Measurements from ENCODE around the gene SLC33A1.
"Not testable (repeated sequence)": the region's sequence is repeated elsewhere in the genome, so short reads cannot be mapped to it uniquely, and the experiment has no call there.

Gene SLC33A1

DNA sequence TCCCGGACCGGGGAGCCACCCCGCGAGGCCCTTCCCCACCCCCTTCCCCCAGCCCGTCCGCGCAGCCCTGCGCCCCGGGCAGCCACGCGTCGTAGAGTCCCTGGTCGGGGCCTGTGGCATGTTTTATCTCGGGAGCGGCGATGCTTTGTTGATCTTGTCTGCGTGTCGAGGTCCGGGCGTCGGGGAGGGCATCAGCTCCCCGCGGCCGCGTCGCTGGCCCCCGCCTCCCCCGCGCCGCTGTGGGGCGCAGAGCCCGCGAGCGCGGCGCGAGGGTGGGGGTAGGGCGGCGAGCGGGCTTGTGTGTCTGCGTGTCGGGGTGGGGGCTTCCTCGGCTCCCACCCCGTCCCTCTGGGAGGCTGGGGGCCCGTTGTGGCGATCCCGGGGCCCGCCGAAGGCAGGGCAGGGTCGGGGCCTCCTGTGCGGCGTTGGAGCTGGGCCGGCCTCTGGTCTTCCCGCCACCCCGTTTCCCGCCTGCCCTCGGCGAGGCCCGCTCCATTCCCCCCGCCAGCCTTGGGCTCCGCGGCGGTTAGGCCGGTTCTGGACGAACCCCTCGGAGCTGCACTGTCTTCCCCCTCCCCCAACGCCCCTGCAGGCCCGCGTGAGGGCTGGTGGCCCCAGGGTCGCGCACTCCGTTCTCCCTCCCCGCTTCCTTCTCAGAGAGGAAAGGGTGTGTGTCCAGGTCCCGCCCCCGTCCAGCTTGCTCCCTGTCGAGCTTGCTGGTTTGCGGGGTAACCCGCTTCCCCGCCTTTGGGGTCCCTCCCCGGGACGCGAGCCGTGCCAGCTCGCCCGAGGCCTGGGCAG lies 16.9 kb upstream of the SLC33A1 start:
- DNase-seq (ENCODE audit: low read depth), result peak; percentile 33

DNA sequence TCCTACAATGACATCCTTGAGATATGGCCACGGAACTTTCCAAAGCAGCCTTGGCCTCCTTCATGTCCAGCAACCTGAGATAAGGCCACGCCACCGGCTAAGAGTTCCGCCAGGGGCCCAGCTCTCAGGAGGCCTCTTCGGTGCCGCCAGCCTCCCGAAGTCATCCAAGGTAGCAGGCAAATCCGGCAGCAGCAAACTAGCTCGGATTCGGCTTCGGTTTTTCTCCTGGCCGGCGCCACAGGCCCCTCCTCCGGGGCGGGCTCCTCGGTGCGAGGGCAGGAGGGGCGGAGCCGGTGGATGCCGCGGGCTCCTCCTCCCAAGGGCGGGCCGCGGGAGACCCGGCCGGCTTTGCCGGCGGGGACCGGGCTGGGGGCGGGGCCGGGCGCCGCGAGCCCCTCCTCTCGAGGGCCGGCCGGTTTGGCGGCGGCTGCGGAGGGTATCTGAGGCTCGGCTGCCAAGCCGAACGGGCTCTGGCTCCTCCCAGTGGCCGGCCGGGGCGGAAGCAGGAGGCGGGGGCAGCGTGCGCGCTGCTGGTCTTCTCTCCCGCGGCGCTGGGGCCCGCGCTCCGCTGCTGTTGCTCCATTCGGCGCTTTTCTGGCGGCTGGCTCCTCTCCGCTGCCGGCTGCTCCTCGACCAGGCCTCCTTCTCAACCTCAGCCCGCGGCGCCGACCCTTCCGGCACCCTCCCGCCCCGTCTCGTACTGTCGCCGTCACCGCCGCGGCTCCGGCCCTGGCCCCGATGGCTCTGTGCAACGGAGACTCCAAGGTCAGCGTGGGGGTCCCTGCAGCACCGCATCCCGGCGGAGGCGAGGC lies 16.1 kb upstream of the SLC33A1 start, which contains the start of gene GMPS:
GMPS (plus strand) TSS at position 518 of the 812 bp plus-strand sequence; CDS start at position 739, 221 bp downstream.
- DNase-seq (ENCODE audit: low read depth), result peak; percentile 92
- peak within 1 kb of the TSS; percentile 80 for H3K4me3 ChIP-seq (ENCODE audit: low read length)
- TF ChIP-seq, protein P1, sequence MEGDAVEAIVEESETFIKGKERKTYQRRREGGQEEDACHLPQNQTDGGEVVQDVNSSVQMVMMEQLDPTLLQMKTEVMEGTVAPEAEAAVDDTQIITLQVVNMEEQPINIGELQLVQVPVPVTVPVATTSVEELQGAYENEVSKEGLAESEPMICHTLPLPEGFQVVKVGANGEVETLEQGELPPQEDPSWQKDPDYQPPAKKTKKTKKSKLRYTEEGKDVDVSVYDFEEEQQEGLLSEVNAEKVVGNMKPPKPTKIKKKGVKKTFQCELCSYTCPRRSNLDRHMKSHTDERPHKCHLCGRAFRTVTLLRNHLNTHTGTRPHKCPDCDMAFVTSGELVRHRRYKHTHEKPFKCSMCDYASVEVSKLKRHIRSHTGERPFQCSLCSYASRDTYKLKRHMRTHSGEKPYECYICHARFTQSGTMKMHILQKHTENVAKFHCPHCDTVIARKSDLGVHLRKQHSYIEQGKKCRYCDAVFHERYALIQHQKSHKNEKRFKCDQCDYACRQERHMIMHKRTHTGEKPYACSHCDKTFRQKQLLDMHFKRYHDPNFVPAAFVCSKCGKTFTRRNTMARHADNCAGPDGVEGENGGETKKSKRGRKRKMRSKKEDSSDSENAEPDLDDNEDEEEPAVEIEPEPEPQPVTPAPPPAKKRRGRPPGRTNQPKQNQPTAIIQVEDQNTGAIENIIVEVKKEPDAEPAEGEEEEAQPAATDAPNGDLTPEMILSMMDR (conservative IDR thresholded peaks at IDR 0.05; ENCODE audit: low read length), result peak; percentile 24

More for the DNA sequence above, 16.9 kb upstream of the SLC33A1 start:
- TF ChIP-seq, protein P1 (conservative IDR thresholded peaks at IDR 0.05; ENCODE audit: low read length), result no peak
- H3K4me3 ChIP-seq (ENCODE audit: low read length), result peak overlapping the region; percentile 80

DNA sequence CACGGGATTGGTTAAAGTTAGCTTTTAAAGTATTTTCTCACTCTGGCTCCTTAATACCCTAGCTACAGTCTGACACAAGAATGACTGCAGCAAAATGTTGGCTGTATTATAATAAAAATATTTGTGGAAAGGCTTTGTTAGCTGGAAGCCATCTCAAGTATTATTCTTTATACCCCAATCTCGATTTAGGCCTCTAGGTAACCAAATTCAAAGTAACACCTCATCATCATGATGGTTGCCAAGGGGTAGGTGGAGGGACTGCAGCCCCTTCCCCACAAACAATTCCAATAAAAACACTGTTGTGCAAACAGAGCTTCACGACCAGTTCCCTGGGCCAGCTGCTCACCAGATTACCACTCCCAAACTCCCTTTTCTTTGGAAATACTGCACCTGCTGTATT lies 15.5 kb upstream of the SLC33A1 start:
- DNase-seq (ENCODE audit: low read depth), result no peak
- TF ChIP-seq, protein P1 (conservative IDR thresholded peaks at IDR 0.05; ENCODE audit: low read length), result no peak
- peak overlapping the region; percentile 65 for H3K4me3 ChIP-seq (ENCODE audit: low read length)

DNA sequence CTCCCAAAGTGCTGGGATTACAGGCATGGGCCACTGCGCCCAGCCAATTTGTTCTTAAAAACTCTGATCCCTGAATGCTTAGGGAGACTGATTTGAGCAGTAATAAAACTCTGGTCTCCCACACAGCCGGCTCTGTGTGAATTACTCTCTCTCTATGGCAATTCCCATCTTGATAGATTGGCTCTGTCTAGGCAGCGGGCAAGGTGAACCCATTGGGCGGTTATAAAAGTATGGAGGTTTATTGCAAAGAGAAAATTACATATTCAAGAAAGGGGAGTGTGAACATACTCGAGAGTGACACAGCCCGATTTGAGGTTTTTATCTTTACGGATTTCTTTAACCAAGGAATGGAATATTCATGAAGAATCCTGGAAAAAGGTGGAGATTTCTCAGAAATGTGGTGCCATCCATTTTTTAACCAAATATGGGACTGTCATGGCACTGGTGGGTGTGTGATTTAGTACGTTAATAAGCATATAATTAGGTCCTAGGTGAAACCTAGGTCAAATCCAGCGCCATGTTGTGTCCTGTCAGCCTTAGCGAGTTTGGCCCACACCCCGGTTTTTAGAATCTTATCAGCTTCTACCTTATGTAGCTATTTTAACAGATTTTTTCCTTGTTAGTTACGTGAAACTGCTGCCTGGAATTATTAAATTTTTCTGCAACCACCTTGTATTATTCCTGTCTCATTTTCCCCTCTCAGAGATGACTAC lies 9.0 kb upstream of the SLC33A1 start:
- TF ChIP-seq, protein P1 (conservative IDR thresholded peaks at IDR 0.05; ENCODE audit: low read length), result no peak
- H3K4me3 ChIP-seq (ENCODE audit: low read length), result no peak overlapping the region
- no peak for DNase-seq (ENCODE audit: low read depth)

DNA sequence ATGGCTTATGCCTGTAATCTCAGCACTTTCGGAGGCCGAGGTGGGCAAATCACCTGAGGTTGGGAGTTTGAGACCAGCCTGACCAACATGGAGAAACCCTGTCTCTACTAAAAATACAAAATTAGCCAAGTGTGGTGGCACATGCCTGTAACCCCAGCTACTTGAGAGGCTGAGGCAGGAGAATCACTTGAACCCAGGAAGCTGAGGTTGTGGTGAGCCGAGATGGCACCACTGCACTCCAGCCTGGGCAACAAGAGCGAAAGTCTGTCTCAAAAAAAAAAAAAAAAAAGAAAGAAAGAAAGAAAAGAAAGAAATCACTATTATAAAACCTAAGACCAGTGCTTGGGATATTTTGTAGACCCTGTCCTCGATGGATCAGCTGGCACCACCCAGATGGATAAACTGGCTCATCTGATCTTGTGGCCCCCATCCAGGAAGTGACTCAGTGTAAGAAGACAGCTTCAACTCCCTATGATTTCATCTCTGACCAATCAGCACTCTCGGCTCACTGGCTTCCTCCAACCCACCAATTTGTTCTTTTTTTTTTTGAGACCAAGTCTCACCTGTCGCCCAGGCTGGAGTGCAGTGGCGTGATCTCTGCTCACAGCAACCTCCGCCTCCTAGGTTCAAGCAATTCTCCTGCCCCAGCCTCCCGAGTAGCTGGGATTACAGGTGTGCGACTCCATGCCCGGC lies 8.2 kb upstream of the SLC33A1 start:
- DNase-seq (ENCODE audit: low read depth), result peak; percentile 62
- H3K4me3 ChIP-seq (ENCODE audit: low read length), result not testable (repeated sequence)

- TF ChIP-seq, protein P1 (conservative IDR thresholded peaks at IDR 0.05; ENCODE audit: low read length), result no peak
- no peak overlapping the region for H3K4me3 ChIP-seq (ENCODE audit: low read length)
- no peak for DNase-seq (ENCODE audit: low read depth)
Measured at GRCh38 chr3:155861476-155862183, 7.4 kb upstream of the SLC33A1 start.

GRCh38 chr3:155860424-155860823 lies 6.2 kb upstream of the SLC33A1 start:
- not testable (repeated sequence) for H3K4me3 ChIP-seq (ENCODE audit: low read length); DNase-seq (ENCODE audit: low read depth)

Measured in AG10803 (cell line).